ENCODE results near the gene NT5DC2.

NT5DC2 gene

DNA sequence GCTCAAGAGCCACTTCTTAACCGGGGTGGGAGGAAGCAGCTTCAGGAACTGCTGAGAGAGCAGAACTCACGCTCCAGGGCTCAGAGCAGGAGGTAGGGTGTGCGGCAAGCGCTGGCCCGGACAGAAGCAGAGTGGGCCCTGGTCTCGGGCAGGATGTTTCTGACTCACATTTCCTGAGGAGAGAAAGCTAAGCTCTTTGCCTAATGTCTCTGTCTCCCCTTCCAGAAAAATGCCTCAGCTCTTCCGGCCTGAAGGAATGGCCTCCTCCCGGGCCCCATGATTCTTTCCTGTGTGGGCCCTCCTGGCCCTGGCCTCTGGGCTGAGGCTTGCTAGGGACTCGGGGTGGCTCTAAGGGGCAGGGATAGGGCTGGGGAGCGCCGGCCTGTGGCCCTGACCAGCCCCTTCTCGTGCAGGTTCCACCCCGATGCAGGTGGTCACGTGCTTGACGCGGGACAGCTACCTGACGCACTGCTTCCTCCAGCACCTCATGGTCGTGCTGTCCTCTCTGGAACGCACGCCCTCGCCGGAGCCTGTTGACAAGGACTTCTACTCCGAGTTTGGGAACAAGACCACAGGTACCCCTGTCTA lies 42.6 kb downstream of the NT5DC2 start:
- Histone ChIP-seq H3K27ac (peak overlapping the region in 1 of 2 donors; percentile 79), H3K4me3 (no peak overlapping the region)
- no peak for DNase-seq (ENCODE audit: low spot score)
- TF ChIP-seq, protein P1, sequence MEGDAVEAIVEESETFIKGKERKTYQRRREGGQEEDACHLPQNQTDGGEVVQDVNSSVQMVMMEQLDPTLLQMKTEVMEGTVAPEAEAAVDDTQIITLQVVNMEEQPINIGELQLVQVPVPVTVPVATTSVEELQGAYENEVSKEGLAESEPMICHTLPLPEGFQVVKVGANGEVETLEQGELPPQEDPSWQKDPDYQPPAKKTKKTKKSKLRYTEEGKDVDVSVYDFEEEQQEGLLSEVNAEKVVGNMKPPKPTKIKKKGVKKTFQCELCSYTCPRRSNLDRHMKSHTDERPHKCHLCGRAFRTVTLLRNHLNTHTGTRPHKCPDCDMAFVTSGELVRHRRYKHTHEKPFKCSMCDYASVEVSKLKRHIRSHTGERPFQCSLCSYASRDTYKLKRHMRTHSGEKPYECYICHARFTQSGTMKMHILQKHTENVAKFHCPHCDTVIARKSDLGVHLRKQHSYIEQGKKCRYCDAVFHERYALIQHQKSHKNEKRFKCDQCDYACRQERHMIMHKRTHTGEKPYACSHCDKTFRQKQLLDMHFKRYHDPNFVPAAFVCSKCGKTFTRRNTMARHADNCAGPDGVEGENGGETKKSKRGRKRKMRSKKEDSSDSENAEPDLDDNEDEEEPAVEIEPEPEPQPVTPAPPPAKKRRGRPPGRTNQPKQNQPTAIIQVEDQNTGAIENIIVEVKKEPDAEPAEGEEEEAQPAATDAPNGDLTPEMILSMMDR (IDR thresholded peaks at IDR 0.05): no peak

DNA sequence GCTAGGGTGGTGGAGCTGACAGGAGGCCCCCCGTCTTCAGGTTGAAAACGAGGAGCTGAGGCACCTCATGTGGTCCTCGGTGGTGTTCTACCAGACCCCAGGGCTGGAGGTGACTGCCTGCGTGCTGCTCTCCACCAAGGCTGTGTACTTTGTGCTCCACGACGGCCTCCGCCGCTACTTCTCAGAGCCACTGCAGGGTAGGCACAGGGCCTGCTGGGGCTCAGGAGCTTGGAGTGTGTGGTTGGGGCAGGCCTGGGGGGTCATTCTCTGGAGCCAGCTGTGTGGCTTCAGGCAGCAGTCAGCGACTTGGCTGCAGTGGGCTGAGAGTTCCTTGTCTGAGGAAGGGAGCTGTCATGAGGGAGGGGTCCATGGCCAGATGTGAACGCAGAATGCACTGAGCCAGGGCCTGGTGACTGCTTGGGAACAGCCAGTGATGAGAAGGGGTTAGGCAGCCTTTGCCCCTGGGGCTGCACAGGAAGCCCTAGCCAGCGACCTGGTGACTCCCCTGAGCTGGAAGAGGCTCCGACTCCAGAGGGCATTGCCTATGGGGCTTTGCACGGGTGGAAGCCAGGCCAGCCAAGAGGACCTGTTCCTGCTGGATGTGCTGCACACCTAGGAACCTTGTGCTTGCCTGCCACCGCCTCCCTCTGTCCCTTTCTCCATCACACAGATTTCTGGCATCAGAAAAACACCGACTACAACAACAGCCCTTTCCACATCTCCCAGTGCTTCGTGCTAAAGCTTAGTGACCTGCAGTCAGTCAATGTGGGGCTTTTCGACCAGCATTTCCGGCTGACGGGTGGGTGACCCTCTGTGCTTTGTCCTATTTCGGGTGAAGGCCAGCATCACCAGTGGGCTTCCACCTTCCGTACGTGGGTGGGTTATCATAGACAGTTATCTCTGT lies 43.4 kb downstream of the NT5DC2 start:
- no peak for DNase-seq (ENCODE audit: low spot score)
- H3K27ac ChIP-seq: peak overlapping the region in 1 of 2 donors; percentile 79
- TF ChIP-seq, protein P1 (IDR thresholded peaks at IDR 0.05): no peak
- H3K4me3 ChIP-seq: no peak overlapping the region

DNA sequence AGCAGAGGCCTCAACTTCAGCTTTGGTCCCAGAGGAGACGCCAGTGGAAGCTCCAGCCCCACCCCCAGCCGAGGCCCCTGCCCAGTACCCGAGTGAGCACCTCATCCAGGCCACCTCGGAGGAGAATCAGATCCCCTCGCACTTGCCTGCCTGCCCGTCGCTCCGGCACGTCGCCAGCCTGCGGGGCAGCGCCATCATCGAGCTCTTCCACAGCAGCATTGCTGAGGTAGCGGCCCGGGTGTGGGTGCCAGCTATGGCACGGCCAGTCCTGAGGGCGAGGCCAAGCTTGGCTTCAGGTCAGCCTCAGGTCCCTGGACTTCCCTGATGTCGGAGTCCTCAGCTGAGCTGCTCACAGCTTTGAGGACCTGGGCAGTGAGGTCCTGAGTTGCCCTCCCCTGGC lies 44.2 kb downstream of the NT5DC2 start:
- TF ChIP-seq, protein P1 (IDR thresholded peaks at IDR 0.05): no peak

DNA sequence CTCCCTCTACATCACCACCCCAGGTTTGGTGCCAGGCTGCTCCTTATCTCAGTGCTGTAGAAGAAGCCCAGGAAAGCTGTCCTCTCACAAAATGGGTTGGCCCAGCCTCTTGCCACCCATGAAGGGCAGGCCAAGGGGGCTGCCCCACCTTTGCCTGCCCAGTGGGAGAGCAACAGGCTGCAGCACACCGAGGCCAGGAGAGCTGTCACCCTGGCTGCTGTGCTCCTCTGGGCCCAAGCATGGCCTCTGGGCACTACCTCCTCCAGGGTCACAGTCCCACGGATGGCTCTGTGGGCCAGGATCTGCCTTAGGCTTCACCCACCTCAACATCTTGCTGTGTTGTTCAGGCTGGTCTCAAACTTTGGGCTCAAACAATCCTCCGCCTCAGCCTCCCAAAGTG lies 44.9 kb downstream of the NT5DC2 start:
- no peak for DNase-seq (ENCODE audit: low spot score)
- Histone ChIP-seq H3K4me3 (no peak overlapping the region), H3K27ac (no peak overlapping the region)
- TF ChIP-seq, protein P1 (IDR thresholded peaks at IDR 0.05): no peak

More for the DNA sequence above, 44.2 kb downstream of the NT5DC2 start:
- no peak overlapping the region for H3K4me3 ChIP-seq
- DNase-seq (ENCODE audit: low spot score): no peak
- peak overlapping the region in 1 of 2 donors; percentile 79 for H3K27ac ChIP-seq

DNA sequence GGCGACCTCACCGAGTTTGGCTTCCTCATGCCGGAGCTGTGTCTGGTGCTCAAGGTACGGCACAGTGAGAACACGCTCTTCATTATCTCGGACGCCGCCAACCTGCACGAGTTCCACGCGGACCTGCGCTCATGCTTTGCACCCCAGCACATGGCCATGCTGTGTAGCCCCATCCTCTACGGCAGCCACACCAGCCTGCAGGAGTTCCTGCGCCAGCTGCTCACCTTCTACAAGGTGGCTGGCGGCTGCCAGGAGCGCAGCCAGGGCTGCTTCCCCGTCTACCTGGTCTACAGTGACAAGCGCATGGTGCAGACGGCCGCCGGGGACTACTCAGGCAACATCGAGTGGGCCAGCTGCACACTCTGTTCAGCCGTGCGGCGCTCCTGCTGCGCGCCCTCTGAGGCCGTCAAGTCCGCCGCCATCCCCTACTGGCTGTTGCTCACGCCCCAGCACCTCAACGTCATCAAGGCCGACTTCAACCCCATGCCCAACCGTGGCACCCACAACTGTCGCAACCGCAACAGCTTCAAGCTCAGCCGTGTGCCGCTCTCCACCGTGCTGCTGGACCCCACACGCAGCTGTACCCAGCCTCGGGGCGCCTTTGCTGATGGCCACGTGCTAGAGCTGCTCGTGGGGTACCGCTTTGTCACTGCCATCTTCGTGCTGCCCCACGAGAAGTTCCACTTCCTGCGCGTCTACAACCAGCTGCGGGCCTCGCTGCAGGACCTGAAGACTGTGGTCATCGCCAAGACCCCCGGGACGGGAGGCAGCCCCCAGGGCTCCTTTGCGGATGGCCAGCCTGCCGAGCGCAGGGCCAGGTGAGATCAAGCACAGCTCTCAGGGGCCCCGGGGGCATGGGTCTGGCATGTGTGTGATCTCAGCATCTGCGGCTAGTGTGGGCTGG lies 45.6 kb downstream of the NT5DC2 start:
- Histone ChIP-seq H3K4me3 (no peak overlapping the region), H3K27ac (no peak overlapping the region)
- DNase-seq (ENCODE audit: low spot score): no peak
- TF ChIP-seq, protein P1 (IDR thresholded peaks at IDR 0.05): no peak

DNA sequence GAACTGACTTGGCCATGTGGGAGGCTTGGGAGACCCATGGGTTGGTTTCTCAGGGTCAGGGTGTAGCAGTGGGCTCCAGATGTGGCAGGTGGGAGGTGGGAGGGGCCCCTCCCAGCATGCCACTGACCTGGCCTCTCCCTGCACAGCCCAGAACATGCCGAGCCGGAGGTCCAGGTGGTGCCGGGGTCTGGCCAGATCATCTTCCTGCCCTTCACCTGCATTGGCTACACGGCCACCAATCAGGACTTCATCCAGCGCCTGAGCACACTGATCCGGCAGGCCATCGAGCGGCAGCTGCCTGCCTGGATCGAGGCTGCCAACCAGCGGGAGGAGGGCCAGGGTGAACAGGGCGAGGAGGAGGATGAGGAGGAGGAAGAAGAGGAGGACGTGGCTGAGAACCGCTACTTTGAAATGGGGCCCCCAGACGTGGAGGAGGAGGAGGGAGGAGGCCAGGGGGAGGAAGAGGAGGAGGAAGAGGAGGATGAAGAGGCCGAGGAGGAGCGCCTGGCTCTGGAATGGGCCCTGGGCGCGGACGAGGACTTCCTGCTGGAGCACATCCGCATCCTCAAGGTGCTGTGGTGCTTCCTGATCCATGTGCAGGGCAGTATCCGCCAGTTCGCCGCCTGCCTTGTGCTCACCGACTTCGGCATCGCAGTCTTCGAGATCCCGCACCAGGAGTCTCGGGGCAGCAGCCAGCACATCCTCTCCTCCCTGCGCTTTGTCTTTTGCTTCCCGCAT lies 46.4 kb downstream of the NT5DC2 start:
- TF ChIP-seq, protein P1 (IDR thresholded peaks at IDR 0.05): no peak
- H3K4me3 ChIP-seq: no peak overlapping the region
- no peak overlapping the region for H3K27ac ChIP-seq
- no peak for DNase-seq (ENCODE audit: low spot score)

Measured in coronary artery (tissue), 2 donors.